Measurements from ENCODE around the gene FBXO21. TPM values are rescaled to one million over a fixed set of nuclear protein-coding genes. Genes with fewer than 3 reads are reported as not detected.
"Not testable (repeated sequence)": the region's sequence is repeated elsewhere in the genome, so short reads cannot be mapped to it uniquely, and the experiment has no call there.

The FBXO21 gene
- total RNA-seq, 3 donors from 2014 or later = 64.0 to 99.0 (median 65.3) TPM

GRCh38 chr12:117187421-117187820 lies 2.8 kb downstream of the FBXO21 start:
- intact Hi-C loops (cut with DNase I; ENCODE audit: low total_unique reads) = no loop called here
- H3K27me3 ChIP-seq = no peaks in the 10 kb centered on the region
- H3K36me3 ChIP-seq = no peaks in the 10 kb centered on the region
- H3K4me3 ChIP-seq = no peak overlapping the region
- no peak for DNase-seq (ENCODE audit: low spot score in 2 of 2)
- no peaks in the 10 kb centered on the region for H3K9me3 ChIP-seq
- no peak overlapping the region for H3K27ac ChIP-seq
- TF ChIP-seq POLR2A (IDR thresholded peaks at IDR 0.05) (no peak), POLR2AphosphoS5 (IDR thresholded peaks at IDR 0.05) (no peak)
- TF ChIP-seq, protein P1, sequence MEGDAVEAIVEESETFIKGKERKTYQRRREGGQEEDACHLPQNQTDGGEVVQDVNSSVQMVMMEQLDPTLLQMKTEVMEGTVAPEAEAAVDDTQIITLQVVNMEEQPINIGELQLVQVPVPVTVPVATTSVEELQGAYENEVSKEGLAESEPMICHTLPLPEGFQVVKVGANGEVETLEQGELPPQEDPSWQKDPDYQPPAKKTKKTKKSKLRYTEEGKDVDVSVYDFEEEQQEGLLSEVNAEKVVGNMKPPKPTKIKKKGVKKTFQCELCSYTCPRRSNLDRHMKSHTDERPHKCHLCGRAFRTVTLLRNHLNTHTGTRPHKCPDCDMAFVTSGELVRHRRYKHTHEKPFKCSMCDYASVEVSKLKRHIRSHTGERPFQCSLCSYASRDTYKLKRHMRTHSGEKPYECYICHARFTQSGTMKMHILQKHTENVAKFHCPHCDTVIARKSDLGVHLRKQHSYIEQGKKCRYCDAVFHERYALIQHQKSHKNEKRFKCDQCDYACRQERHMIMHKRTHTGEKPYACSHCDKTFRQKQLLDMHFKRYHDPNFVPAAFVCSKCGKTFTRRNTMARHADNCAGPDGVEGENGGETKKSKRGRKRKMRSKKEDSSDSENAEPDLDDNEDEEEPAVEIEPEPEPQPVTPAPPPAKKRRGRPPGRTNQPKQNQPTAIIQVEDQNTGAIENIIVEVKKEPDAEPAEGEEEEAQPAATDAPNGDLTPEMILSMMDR (IDR thresholded peaks at IDR 0.05) = no peak
- peaks cover 0 to 7% of the 10 kb centered on the region in 2 donors for H3K4me1 ChIP-seq

DNA sequence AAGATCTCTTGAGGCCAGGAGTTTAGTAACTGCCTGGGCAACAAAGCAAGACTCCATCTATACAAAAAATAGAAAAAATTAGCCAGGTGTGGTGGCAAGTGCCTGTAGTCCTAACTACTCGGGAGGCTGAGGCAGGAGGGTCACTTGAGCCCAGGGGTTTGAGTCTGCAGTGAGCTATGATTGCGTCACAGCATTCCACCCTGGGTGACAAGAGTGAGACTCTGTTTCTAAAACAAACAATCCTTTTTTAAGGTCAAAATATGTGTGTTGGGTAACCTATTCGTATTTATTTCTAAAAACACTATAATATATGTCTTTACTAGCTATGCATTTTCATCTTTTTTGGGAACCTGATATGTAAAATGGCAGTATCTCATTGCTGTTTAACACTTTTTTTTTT lies 7.4 kb downstream of the FBXO21 start:
- no peak overlapping the region for H3K4me3 ChIP-seq
- no peaks in the 10 kb centered on the region for H3K36me3 ChIP-seq
- intact Hi-C loops (cut with DNase I; ENCODE audit: low total_unique reads) = no loop called here
- no peak for DNase-seq (ENCODE audit: low spot score in 2 of 2)
- H3K27me3 ChIP-seq = no peaks in the 10 kb centered on the region
- H3K4me1 ChIP-seq = no peaks in the 10 kb centered on the region
- TF ChIP-seq, protein P1 (IDR thresholded peaks at IDR 0.05) = no peak
- no peak for TF ChIP-seq POLR2AphosphoS5 (IDR thresholded peaks at IDR 0.05)
- no peak for TF ChIP-seq POLR2A (IDR thresholded peaks at IDR 0.05)
- H3K9me3 ChIP-seq = peaks cover 0 to 4% of the 10 kb centered on the region in 2 donors
- no peak overlapping the region for H3K27ac ChIP-seq

DNA sequence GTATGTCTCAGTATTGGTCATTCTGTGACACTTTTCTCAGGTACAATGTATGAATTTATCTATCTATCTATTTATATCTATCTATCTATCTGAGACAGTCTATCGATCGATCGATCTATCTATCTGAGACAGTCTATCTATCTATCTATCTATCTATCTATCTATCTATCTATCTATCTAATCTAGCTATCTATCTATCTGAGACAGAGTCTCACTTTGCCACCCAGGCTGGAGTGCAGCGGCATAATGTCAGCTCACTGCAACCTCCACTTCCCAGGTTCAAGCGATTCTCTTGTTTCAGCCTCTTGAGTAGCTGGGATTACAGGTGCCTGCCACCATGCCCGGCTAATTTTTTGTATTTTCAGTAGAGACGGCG lies 8.8 kb downstream of the FBXO21 start:
- not testable (repeated sequence) for H3K4me1 ChIP-seq; H3K27ac ChIP-seq; H3K36me3 ChIP-seq; H3K9me3 ChIP-seq; H3K27me3 ChIP-seq; DNase-seq (ENCODE audit: low spot score in 2 of 2); H3K4me3 ChIP-seq
- intact Hi-C loops (cut with DNase I; ENCODE audit: low total_unique reads) = loop anchor here (1.0 kb wide), 1 partner anchor 9 kb away; the partner anchor contains the start of gene FBXO21

- intact Hi-C loops (cut with DNase I; ENCODE audit: low total_unique reads) = loop anchor here (1.0 kb wide), 1 partner anchor 9 kb away; the partner anchor contains the start of gene FBXO21
- DNase-seq (ENCODE audit: low spot score in 2 of 2) = no peak
- no peaks in the 10 kb centered on the region for H3K27me3 ChIP-seq
- H3K4me1 ChIP-seq = no peaks in the 10 kb centered on the region
- no peak overlapping the region for H3K27ac ChIP-seq
- H3K9me3 ChIP-seq = peaks cover 0 to 4% of the 10 kb centered on the region in 2 donors
- peaks cover 9% of the 10 kb centered on the region for H3K36me3 ChIP-seq
- no peak overlapping the region for H3K4me3 ChIP-seq
- TF ChIP-seq, protein P1 (IDR thresholded peaks at IDR 0.05) = no peak
- no peak for TF ChIP-seq POLR2AphosphoS5 (IDR thresholded peaks at IDR 0.05)
- TF ChIP-seq POLR2A (IDR thresholded peaks at IDR 0.05) = no peak
Measured at GRCh38 chr12:117180758-117181467, 9.4 kb downstream of the FBXO21 start.

DNA sequence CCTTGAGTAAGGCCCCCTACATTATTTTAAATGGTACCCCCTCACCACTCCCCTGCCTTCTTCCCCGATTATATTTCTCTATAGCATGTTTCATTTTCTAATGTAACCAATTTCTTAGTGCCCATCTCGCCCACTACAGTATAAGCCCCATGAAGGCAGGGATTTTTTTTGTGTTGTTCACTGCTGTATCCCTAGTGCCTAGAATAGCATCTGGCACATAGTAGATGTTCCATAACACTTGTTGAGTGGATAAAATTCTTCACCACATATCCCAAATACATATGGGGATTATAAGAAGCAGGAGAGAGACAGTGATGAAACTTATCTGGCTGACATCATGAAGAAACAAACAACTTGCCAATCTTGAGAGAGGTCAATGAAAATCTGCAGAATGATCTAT lies 11.5 kb downstream of the FBXO21 start:
- TF ChIP-seq, protein P1 (IDR thresholded peaks at IDR 0.05) = no peak
- TF ChIP-seq POLR2AphosphoS5 (IDR thresholded peaks at IDR 0.05) (no peak), POLR2A (IDR thresholded peaks at IDR 0.05) (no peak)
- Histone ChIP-seq H3K9me3 (peaks cover 0 to 4% of the 10 kb centered on the region in 2 donors), H3K27ac (no peak overlapping the region), H3K4me3 (no peak overlapping the region), H3K36me3 (peaks cover 9% of the 10 kb centered on the region), H3K27me3 (no peaks in the 10 kb centered on the region), H3K4me1 (no peaks in the 10 kb centered on the region)
- no peak for DNase-seq (ENCODE audit: low spot score in 2 of 2)
- intact Hi-C loops (cut with DNase I; ENCODE audit: low total_unique reads) = no loop called here
